Ecto neural progenitor cell (in vitro differentiated cells): ENCODE measurements around the gene NEURL1.
"Not testable (repeated sequence)": the region's sequence is repeated elsewhere in the genome, so short reads cannot be mapped to it uniquely, and the experiment has no call there.

Experiments
- DNase-seq: peaks from one replicate; pipeline ENCODE4 v3.0.0-alpha.2; 2018; ENCODE audit warnings: low spot score

Gene NEURL1

GRCh38 chr10:103495321-103495720, 1.8 kb downstream of the NEURL1 start:
- DNase-seq, result no peak

GRCh38 chr10:103497161-103497915, 3.8 kb downstream of the NEURL1 start:
- DNase-seq, result no peak

GRCh38 chr10:103498936-103499638, 5.6 kb downstream of the NEURL1 start:
- no peak for DNase-seq

GRCh38 chr10:103499881-103500280, 6.4 kb downstream of the NEURL1 start:
- no peak for DNase-seq

GRCh38 chr10:103500481-103500880, 7.0 kb downstream of the NEURL1 start:
- no peak for DNase-seq

- DNase-seq, result no peak
These were observed 7.7 kb downstream of the NEURL1 start for GRCh38 chr10:103501186-103501585.

- no peak for DNase-seq
These were observed 9.6 kb downstream of the NEURL1 start for GRCh38 chr10:103502849-103503660.

GRCh38 chr10:103503777-103504176, 10.3 kb downstream of the NEURL1 start:
- DNase-seq, result not testable (repeated sequence)

GRCh38 chr10:103504181-103504783, 10.8 kb downstream of the NEURL1 start:
- DNase-seq, result no peak

GRCh38 chr10:103506061-103506460, 12.6 kb downstream of the NEURL1 start:
- peak; percentile 17 for DNase-seq

GRCh38 chr10:103507235-103508191, 14.0 kb downstream of the NEURL1 start:
- peak; percentile 41 for DNase-seq

- peak; percentile 28 for DNase-seq
These were observed 16.7 kb downstream of the NEURL1 start for GRCh38 chr10:103510046-103510685.

GRCh38 chr10:103510791-103511752, 17.6 kb downstream of the NEURL1 start:
- DNase-seq, result peak; percentile 22

- no peak for DNase-seq
These were observed 18.7 kb downstream of the NEURL1 start for GRCh38 chr10:103512166-103512565.

- DNase-seq, result no peak
These were observed 19.3 kb downstream of the NEURL1 start for GRCh38 chr10:103512591-103513379.

GRCh38 chr10:103513380-103514060, 20.0 kb downstream of the NEURL1 start:
- DNase-seq, result peak; percentile 27

- peak; percentile 24 for DNase-seq
These were observed 20.7 kb downstream of the NEURL1 start for GRCh38 chr10:103514244-103514643.
